ENCODE data around the gene ANGEL1.
A peak's percentile ranks its signal among the peaks of the same experiment; 100 is the strongest.

ANGEL1 gene, protein sequence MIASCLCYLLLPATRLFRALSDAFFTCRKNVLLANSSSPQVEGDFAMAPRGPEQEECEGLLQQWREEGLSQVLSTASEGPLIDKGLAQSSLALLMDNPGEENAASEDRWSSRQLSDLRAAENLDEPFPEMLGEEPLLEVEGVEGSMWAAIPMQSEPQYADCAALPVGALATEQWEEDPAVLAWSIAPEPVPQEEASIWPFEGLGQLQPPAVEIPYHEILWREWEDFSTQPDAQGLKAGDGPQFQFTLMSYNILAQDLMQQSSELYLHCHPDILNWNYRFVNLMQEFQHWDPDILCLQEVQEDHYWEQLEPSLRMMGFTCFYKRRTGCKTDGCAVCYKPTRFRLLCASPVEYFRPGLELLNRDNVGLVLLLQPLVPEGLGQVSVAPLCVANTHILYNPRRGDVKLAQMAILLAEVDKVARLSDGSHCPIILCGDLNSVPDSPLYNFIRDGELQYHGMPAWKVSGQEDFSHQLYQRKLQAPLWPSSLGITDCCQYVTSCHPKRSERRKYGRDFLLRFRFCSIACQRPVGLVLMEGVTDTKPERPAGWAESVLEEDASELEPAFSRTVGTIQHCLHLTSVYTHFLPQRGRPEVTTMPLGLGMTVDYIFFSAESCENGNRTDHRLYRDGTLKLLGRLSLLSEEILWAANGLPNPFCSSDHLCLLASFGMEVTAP

GRCh38 chr14:76812422-76813383, at the start of gene ANGEL1:
ANGEL1 (minus strand) TSS chr14:76812882; CDS start chr14:76812827, 55 bp downstream.
- TF ChIP-seq CTCF (IDR thresholded peaks at IDR 0.05; ENCODE audit: borderline replicate concordance, insufficient read depth, low read depth, low read length) = no peak
- peak within 1 kb of the TSS; percentile 72 for H3K4me3 ChIP-seq (ENCODE audit: low read depth, low read length)

DNA sequence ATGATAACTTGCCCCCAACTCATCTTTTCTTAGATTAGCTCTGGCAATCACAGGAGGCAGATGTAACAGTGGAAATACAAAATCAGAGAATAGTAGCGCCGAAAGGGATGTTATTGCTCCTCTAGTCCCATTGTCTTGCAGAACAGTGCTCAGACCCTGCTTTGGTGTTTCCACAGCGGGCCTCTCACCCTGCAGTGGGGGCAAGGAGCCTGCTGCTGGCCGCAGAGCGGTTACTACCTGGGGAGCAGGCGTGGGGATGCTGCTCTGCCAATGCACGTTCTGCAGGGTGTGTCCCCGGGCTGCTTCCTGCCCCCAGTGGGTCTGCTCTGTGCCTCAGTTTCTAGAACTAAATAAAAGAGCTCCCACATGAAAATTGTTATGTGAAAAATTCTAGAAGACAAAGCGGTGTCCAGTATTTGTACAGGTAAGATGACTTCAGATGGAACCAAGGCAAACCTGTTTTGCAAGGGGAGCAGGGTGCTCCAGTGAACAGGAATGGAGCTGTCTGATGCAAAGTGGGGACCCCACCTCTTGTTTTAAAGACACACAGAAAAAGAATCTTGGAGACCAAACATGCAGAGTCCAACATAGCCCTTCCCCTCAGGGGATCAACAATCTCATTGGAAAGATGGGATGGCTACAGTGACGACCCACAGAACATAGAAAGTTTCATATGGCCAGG, 49.0 kb upstream of the ANGEL1 start:
- TF ChIP-seq CTCF (IDR thresholded peaks at IDR 0.05; ENCODE audit: borderline replicate concordance, insufficient read depth, low read depth, low read length) = no peak
- H3K4me3 ChIP-seq (ENCODE audit: low read depth, low read length) = no peak overlapping the region

GRCh38 chr14:76856769-76857168, 44.1 kb upstream of the ANGEL1 start:
- H3K4me3 ChIP-seq (ENCODE audit: low read depth, low read length) = no peak overlapping the region
- TF ChIP-seq CTCF (IDR thresholded peaks at IDR 0.05; ENCODE audit: borderline replicate concordance, insufficient read depth, low read depth, low read length) = no peak

DNA sequence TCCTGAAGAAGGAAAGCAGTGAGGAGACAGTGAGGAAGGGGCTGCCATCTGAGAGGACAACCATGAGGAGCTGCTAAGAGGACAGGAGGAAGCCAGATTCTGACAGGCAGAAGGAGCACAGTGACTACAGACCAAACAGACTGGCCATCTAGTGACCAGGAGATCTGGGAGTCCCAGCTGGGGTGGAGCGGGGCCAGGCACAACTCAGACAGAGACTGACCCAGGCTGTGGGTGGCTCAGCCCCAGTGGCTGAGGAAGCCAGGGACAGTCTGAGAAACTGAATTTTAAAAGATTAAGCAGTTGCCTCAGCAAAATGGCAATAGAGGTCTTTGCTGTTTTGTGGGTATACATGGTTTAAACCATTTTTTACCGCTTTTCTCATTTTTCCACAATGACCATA, 42.4 kb upstream of the ANGEL1 start:
- TF ChIP-seq CTCF (IDR thresholded peaks at IDR 0.05; ENCODE audit: borderline replicate concordance, insufficient read depth, low read depth, low read length) = no peak
- no peak overlapping the region for H3K4me3 ChIP-seq (ENCODE audit: low read depth, low read length)

DNA sequence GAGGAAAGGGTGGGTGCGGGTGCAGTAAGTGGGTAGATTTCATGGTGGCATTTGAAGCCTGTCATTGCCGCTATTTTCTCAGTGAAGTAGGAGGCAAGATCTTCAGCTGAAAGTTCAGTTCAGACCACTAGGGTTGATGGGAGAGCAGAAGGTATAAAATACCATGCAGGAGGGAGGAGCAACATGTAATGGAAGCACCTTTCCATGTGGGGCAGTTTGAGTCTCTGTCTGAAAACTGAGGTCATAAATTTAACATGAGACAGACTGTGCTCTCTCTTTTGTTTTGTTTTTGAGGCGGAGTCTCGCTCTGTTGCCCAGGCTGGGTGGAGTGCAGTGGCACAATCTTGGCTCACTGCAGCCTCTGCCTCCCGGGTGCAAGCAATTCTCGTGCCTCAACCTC, 36.2 kb upstream of the ANGEL1 start:
- TF ChIP-seq CTCF (IDR thresholded peaks at IDR 0.05; ENCODE audit: borderline replicate concordance, insufficient read depth, low read depth, low read length) = no peak
- H3K4me3 ChIP-seq (ENCODE audit: low read depth, low read length) = no peak overlapping the region

DNA sequence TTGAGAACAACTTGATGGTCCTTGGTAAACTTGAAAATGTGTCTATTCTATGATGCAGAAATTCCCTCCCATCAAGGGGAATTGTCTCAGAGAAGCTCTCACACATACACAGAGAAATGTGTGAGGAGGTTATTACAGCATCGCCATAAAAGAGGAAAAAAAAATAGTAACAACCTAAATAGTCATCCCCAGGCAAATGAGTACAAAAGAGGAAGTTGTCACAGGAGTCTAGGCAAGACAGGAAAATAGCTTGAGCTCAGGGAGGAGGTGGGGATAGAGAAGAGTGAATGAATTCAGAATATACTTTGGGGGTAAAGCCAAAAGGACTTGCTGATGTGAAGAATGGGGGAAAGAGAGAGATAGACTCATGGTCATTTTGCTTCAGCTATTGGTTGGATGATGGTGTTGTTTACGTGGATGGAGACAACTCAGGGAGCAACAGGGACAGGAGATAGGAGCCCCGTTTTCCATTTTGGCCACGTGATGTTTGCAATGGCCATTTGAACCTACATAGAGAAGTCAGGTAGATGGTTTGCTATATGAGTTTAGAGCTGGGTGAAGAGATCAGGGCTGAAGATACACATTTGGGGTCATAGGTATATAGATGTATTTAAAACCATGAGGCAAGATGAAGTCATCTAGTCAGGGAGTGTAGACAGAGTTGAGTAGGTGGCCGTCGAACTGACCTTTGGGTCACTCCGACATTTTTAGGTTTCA, 33.8 kb upstream of the ANGEL1 start:
- no peak for TF ChIP-seq CTCF (IDR thresholded peaks at IDR 0.05; ENCODE audit: borderline replicate concordance, insufficient read depth, low read depth, low read length)
- H3K4me3 ChIP-seq (ENCODE audit: low read depth, low read length) = no peak overlapping the region

All from GM12875 (cell line).